Stimulated activated CD4-positive, alpha-beta T cell treated with anti-CD3 and anti-CD28 coated beads, Interleukin-1b, Interleukin-23, amount 100 ng/mL, for 1 hour (primary cell): ENCODE measurements around the gene ZNF141.
"Not testable (repeated sequence)": the region's sequence is repeated elsewhere in the genome, so short reads cannot be mapped to it uniquely, and the experiment has no call there.

Experiments
- DNase-seq, 2 donors: peaks; one replicate each; pipeline ENCODE4 v3.0.0-alpha.2; 2020; ENCODE audit warnings: low read depth in 2 of 2

ZNF141 gene

GRCh38 chr4:385934-386707 is 48.5 kb downstream of the ZNF141 start:
- no peak for DNase-seq

- DNase-seq = no peak
Measured at GRCh38 chr4:386708-387105, 49.1 kb downstream of the ZNF141 start.

- no peak for DNase-seq
Measured at GRCh38 chr4:404006-404405, 66.4 kb downstream of the ZNF141 start.

GRCh38 chr4:408321-408720 is 70.7 kb downstream of the ZNF141 start:
- not testable (repeated sequence) for DNase-seq

- DNase-seq = no peak
Measured at GRCh38 chr4:422587-422986, 85.0 kb downstream of the ZNF141 start.
